CD4-positive, alpha-beta T cell treated with Interleukin-6 at 100 ng/mL for 8 hours (primary cell): ENCODE results near the gene USP49.
"Not testable (repeated sequence)": the region's sequence is repeated elsewhere in the genome, so short reads cannot be mapped to it uniquely, and the experiment has no call there.

ENCODE experiments used
- DNase-seq: peaks from one replicate; pipeline ENCODE4 v3.0.0-alpha.2; 2020; ENCODE audit warnings: mixed read lengths, low spot score

USP49 gene

GRCh38 chr6:41811946-41812345 lies 83.2 kb downstream of the USP49 start:
- DNase-seq: not testable (repeated sequence)

DNA sequence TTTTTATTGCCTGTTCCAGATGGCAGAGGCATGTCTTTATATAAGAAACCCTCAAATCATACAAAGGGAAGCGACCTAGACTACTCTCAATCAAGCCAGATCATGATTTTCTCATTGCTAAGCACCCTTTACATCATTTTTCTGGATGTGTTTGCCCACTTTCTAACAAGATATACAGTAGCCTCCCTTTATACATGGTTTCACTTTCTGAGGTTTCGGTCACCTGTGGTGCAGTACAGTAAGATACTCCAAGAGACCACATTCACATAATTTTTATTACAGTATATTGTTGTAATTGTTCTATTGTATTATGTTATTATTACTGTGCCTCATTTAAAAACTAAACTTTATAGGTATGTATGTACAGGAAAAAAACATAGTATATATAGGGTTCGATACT lies 84.1 kb downstream of the USP49 start:
- no peak for DNase-seq

DNA sequence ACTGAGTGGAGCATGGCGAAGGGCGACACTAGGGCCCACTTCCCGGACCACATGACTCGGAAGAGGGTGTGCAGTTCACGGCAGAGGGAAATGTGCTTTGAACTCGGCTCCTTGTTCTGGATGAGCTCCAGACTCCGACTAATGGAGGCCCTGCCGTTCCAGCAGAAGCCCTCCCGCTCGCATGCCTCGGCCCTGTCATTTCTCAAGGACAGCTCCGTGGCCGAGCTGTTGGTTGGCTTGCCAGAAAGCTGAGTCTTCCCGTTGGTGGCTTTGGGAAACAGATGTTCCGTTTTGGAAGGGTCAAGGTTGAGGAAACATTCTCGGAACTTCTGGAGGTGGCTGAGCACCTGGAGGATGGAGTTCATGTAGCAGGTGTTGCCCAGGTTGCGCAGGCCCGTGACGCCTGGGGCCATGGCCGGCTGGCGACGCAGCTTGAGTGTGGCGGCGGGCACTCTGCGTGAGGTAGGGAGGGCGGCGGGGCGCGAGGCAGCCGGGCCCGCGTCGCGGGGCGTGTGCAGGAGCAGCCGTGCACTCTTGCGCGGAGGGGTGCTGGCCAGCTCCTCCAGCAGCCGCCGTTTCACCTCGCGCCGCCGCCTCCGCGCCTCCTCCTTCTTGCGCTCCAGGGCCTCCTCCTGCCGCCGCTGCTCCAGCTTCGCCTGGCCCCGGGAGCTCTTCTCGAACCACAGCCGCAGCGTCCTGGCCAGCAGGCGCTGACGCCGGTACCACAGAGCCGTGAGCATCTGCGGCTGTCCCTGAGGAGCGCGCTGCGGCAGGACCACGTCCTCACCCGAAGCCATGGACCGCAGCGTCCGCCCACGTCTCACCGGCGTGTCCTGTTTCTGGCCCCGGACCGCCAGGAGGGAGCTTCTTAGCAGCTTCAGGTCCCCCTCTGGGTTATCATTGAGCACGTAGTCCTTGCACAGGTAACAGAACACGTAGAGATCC lies 89.1 kb downstream of the USP49 start:
- no peak for DNase-seq

- DNase-seq: no peak
Observed at GRCh38 chr6:41801380-41801779, 93.8 kb downstream of the USP49 start.

GRCh38 chr6:41799559-41799911 lies 95.6 kb downstream of the USP49 start:
- no peak for DNase-seq

DNA sequence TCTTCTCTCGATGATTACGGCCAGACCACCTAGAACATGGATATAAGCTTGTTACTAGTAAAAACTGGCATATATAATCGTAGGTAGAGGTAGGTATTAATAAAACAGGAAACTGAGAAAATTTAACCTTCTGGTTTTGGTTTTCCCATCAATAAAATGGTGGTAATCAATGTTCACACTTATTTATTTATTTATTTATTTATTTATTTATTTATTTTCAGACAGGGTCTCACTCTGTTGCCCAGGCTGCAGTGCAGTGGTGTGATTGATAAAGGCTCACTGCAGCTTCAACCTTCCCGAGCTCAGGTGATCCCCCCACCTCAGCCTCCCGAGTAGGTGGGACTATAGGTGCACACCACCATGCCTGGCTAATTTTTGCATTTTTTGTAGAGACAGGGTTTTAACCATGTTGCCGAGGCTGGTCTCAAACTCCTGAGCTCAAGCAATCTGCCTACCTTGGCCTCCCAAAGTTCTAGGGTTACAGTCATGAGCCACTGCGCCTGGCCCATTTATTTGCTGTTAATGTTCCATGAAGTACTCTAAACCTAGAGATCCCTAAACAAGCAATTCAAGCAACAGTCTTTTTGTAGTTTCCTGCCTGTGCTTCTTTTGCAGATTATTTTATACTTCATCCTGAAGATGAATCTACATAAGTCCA lies 96.1 kb downstream of the USP49 start:
- DNase-seq: no peak

DNA sequence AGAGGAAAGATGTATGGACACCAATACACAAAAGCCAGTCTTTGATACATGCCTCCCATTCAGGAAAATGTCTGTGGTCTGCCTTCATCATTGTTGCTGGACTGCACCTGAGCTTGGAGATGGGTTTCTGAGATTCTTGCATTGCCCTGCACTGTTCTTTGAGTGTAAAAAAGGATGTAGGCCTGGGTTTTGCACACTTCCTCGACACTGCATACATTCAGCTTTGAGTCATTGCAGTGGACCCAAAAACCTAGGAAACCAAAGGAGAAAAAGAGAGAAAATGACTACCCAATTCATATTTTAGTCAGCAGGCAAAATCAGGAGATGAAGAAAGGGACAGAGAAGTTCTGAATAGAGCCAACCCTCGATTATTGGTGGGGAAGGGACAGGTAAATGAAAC lies 98.7 kb downstream of the USP49 start:
- no peak for DNase-seq

DNA sequence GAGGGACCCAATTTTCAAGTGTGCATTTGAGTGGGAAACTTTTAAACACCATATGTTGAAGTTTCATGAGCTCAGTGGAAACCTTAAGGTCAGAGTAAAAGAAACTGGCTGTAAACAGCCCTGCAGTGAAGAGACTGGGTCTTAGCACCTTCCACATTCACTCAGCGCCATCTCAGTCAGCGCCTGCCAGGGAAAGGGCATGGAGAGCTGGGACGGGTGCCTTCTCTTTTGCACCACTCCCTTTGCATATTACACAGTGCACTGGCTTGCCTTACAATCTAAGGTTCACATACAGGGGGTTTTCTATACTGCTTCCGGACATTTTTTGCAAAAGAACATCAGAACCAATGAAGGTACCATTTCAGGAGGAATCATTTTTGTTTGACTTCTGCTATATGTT lies 103.2 kb downstream of the USP49 start:
- no peak for DNase-seq

DNA sequence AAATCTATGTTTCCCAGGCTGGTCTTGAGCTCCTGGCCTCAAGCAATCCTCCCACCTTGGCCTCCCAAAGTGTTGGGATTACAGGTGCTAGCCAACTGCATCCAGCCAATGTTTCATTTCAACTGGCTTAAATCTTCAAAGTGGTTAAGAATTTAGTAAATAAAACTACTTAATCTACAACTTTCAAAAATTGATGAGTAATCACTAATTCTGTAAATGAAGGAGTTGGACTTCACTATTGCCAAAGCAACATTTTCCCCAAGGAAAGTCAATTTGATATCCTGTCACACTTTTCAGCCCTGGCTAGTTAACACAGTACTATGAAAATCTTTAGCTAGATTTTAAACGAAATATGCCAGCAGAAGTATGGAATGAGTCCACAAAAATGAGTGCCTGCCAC lies 103.9 kb downstream of the USP49 start:
- no peak for DNase-seq

- DNase-seq: no peak
Observed at GRCh38 chr6:41790045-41790444, 105.1 kb downstream of the USP49 start.

DNA sequence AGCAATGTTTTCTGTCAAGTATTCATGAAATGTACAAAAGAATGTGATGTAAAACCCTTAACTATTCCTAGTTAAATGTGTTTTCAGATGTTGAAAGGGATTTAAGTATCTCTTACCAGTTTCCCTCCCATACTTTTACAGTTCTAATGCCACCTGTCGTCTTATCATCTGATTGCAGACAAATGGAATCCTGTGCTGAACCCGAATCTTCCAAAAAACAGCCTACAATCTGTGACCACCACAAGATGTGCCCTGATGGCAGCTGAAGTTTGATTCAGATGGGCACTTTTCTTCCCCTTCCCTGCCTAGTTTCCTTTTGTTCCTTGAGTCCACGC lies 105.8 kb downstream of the USP49 start:
- no peak for DNase-seq

DNA sequence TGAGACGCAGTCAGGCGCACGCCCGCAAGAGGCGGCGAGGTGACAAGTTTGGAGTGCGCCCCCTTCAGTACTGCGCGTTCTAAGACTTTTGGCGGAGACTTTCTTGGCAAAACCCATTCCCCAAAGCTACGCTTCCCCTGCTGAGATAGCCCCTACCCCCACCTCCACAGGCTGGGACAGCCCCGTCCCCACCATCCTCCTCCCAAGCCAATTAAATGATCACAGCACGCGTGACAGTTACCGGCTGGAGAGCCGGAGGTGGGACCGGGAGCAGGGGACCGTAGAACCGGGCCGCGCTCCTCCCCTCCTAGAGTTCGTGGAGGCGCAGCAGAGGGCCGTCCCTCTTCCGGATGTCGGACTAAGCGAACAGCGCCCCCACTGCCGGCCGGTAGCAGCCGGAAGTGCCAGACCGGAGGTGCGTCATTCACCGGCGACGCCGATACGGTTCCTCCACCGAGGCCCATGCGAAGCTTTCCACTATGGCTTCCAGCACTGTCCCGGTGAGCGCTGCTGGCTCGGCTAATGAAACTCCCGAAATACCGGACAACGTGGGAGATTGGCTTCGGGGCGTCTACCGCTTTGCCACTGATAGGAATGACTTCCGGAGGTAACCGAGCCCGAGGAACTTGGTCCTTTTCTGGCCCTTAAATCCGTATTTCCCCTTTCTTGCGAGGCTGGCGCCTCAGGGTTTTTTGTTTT lies 107.8 kb downstream of the USP49 start, which contains the start of gene TOMM6:
TOMM6 (plus strand) TSS at position 476 of the 699 bp plus-strand sequence; CDS start at position 480, 4 bp downstream.
- DNase-seq: peak; percentile 93

- peak; percentile 84 for DNase-seq
Observed at GRCh38 chr6:41786451-41787218, 108.5 kb downstream of the USP49 start.

GRCh38 chr6:41785689-41786450 lies 109.3 kb downstream of the USP49 start:
- DNase-seq: no peak

GRCh38 chr6:41785254-41785653 lies 109.9 kb downstream of the USP49 start:
- DNase-seq: no peak

- no peak for DNase-seq
Observed at GRCh38 chr6:41784581-41785171, 110.5 kb downstream of the USP49 start.

DNA sequence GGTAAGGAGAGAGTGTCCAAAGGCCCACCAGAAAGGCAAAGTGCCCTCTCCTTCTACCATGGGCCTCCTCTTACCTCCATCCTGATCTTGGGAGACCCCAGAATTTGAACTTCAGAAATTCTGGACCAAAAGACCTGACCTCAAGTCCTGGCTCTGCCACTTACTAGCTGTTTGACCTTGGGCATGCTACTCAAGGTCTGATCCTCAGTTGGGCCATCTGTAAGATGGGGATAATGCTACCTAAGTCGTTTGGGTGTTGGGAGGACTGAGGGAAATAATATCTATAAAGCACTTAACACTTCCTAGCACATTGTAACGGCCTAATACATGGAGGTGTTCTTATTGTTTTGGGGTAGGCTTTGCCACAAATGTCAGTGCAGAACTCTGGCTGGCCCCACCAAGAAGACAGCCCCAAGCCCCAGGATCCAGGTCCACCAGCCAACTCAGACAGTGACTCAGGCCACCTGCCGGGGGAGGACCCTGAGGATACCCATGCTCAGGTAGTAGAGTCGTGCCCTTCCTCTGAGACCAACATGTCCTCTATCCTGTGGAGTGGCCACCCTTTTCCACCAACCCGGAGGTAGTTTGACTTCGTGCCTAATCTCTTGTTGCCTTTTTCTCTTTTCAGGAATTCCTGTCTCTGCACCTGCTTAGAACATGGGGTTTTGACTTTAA lies 111.9 kb downstream of the USP49 start:
- no peak for DNase-seq

GRCh38 chr6:41781366-41781730 lies 113.8 kb downstream of the USP49 start:
- no peak for DNase-seq

DNA sequence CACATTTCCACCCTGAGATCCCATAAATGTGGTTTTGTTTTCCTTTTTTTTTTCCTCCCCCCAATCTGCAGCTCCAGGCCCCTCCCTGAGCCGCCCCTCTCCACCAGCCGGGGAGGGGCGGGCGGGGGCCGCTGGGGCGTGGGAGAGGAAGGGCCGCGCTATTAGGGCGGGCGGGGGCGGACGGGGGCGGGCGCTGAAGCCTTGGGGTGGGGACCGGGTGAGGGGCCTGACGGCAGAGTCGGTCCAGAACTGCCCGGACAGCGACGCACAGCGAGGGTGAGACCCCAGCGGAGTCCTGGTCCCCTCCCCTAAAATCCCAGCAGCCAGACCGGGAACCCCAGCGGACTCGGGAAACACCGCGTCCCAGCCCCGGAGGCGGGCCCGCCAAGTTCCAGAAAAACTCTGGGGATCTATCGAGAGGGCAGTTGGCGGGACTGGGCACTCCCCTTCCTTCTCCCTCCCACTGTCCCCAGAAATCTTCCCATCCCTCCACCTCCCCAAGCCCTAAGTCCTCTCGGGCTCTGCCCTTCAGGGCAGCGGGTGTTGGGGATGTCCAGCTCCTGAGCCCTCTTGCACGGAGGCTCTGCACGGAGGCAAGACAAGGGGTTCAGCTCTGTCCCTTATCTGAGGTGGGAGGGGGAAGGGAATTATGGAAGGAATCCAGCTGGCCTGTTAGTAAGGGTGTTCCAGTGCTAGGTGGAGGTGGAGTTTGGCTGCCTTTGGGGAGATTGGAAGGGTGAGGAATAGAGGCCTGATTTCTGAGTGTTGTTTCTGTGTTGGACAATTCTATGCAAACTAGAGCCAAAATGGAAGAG lies 114.4 kb downstream of the USP49 start, which contains the start of gene PRICKLE4:
PRICKLE4 (plus strand) TSS at position 232 of the 815 bp plus-strand sequence. CDS start 2,692 bp downstream, outside the sequence.
- DNase-seq: no peak
